Fibroblast of lung (primary cell): ENCODE data around the gene EXOC8. TPM values are rescaled to one million over a fixed set of nuclear protein-coding genes. Genes with fewer than 3 reads are reported as not detected.

Source experiments
- DNase-seq, 2 donors: peaks; one replicate each; pipeline versions ENCODE4 v3.0.0 to v3.0.0-alpha.2; 2010; ENCODE audit warnings: low read depth in 2 of 2
- H2AFZ ChIP-seq: 2 replicates; pipeline ENCODE4 v1.5.1; 2012; ENCODE audit warnings: low read length, control low read depth, inconsistent platforms
- H3K27ac ChIP-seq: 2 replicates; pipeline ENCODE4 v1.5.1; 2011; ENCODE audit warnings: low read length, control low read depth; ENCODE audit not compliant: insufficient read depth
- H3K27me3 ChIP-seq: 2 replicates; pipeline ENCODE4 v1.5.1; 2011; ENCODE audit warnings: mild to moderate bottlenecking, low read length; ENCODE audit not compliant: control insufficient read depth, insufficient read depth
- H3K36me3 ChIP-seq: 2 replicates; pipeline ENCODE4 v1.5.1; 2011; ENCODE audit warnings: low read length; ENCODE audit not compliant: control insufficient read depth, insufficient read depth
- H3K4me1 ChIP-seq: 2 replicates; pipeline ENCODE4 v1.5.1; 2011; ENCODE audit warnings: low read length; ENCODE audit not compliant: control insufficient read depth, insufficient read depth; ENCODE audit errors: extremely low read depth
- H3K4me2 ChIP-seq: 2 replicates; pipeline ENCODE4 v1.5.1; 2011; ENCODE audit warnings: low read length, control low read depth; ENCODE audit not compliant: insufficient read depth; ENCODE audit errors: extremely low read depth
- H3K4me3 ChIP-seq, 4 experiments: fragments of 200-600 bp in 1 of 4; sonication (generic) in 1 of 4; replicated peaks in 1 of 4; 2 replicates each; pipeline ENCODE4 v1.5.1; 2011 to 2016; ENCODE audit warnings: low read length in 4 of 4, low read depth in 3 of 4, mild to moderate bottlenecking in 3 of 4, control low read depth in 2 of 4, inconsistent platforms in 1 of 4, mixed read lengths in 1 of 4; ENCODE audit not compliant: insufficient read depth in 1 of 4; ENCODE audit errors: control extremely low read depth in 1 of 4
- H3K79me2 ChIP-seq: 2 replicates; pipeline ENCODE4 v1.5.1; 2012; ENCODE audit warnings: mild to moderate bottlenecking, low read length, inconsistent platforms; ENCODE audit not compliant: control insufficient read depth, insufficient read depth
- H3K9ac ChIP-seq: 2 replicates; pipeline ENCODE4 v1.5.1; 2011; ENCODE audit warnings: mild to moderate bottlenecking, low read length, control low read depth; ENCODE audit not compliant: insufficient read depth
- H3K9me3 ChIP-seq: 2 replicates; pipeline ENCODE4 v1.5.1; 2012; ENCODE audit warnings: low read depth, low read length; ENCODE audit not compliant: control insufficient read depth, insufficient read depth
- H4K20me1 ChIP-seq: 2 replicates; pipeline ENCODE4 v1.5.1; 2011; ENCODE audit warnings: low read length; ENCODE audit not compliant: control insufficient read depth, insufficient read depth; ENCODE audit errors: extremely low read depth
- CTCF ChIP-seq, 2 donors: IDR thresholded peaks in 1 of 2; conservative IDR thresholded peaks in 1 of 2; 1 replicate in 1 of 2; 2 replicates in 1 of 2; pipeline ENCODE4 v1.5.1; 2011 to 2012; ENCODE audit warnings: low read length in 2 of 2, control low read depth in 1 of 2, inconsistent platforms in 1 of 2, low read depth in 1 of 2, mild to moderate bottlenecking in 1 of 2
- EZH2 ChIP-seq: IDR thresholded peaks from 2 replicates; pipeline ENCODE4 v1.5.1; 2012; ENCODE audit warnings: low read length, control low read depth, mild to moderate bottlenecking; ENCODE audit errors: missing control alignments
- polyA plus RNA-seq, 2 donors: library from polyadenylated mRNA; depleted of rRNA in 1 of 2; stranded (reverse) in 1 of 2; unstranded in 1 of 2; fragments of >200 nt; gene quantifications; 2 replicates each; pipeline ENCODE4 v1.2.1, GENCODE V29; 2011 to 2012; ENCODE audit warnings: missing spikeins in 1 of 2
- total RNA-seq: library from RNA; depleted of rRNA; stranded (reverse); fragments of >200 nt; gene quantifications from 2 replicates; pipeline ENCODE4 v1.2.1, GENCODE V29; 2014

The EXOC8 gene
- total and polyA plus RNA-seq, 2 donors (not counting 1 experiment from before 2014, with no cell fraction given) = 5.8 to 17.0 TPM

GRCh38 chr1:231313661-231314060, 24.0 kb downstream of the EXOC8 start:
- DNase-seq = no peak

GRCh38 chr1:231312432-231312788, 25.2 kb downstream of the EXOC8 start:
- H3K4me2 ChIP-seq = no peak overlapping the region
- H3K27me3 ChIP-seq = no peaks in the 10 kb centered on the region
- no peak overlapping the region for H2AFZ ChIP-seq

More at GRCh38 chr1:231313661-231314060, 24.0 kb downstream of the EXOC8 start:
- Histone ChIP-seq H3K36me3 (no peaks in the 10 kb centered on the region), H3K4me3 (no peak overlapping the region), H3K4me1 (no peaks in the 10 kb centered on the region), H3K27me3 (no peaks in the 10 kb centered on the region), H3K9ac (no peak overlapping the region), H3K4me2 (no peak overlapping the region), H3K9me3 (no peaks in the 10 kb centered on the region), H4K20me1 (no peaks in the 10 kb centered on the region), H3K27ac (no peak overlapping the region), H3K79me2 (no peaks in the 10 kb centered on the region), H2AFZ (no peak overlapping the region)
- TF ChIP-seq EZH2 = no peak
- TF ChIP-seq CTCF (conservative IDR thresholded peaks at IDR 0.05 in 1 of 2, IDR thresholded peaks at IDR 0.05 in 1 of 2; ENCODE audit: low read depth in 1 of 2, low read length in 2 of 2) = no peak

GRCh38 chr1:231311720-231312431, 25.8 kb downstream of the EXOC8 start:
- Histone ChIP-seq H3K36me3 (no peaks in the 10 kb centered on the region), H3K4me3 (no peak overlapping the region), H2AFZ (no peak overlapping the region), H3K27me3 (no peaks in the 10 kb centered on the region), H3K9ac (no peak overlapping the region), H3K4me1 (no peaks in the 10 kb centered on the region), H3K79me2 (no peaks in the 10 kb centered on the region), H3K4me2 (no peak overlapping the region), H4K20me1 (no peaks in the 10 kb centered on the region), H3K27ac (no peak overlapping the region), H3K9me3 (no peaks in the 10 kb centered on the region)
- no peak for TF ChIP-seq EZH2
- no peak for TF ChIP-seq CTCF (conservative IDR thresholded peaks at IDR 0.05 in 1 of 2, IDR thresholded peaks at IDR 0.05 in 1 of 2; ENCODE audit: low read depth in 1 of 2, low read length in 2 of 2)
- DNase-seq = no peak

More at GRCh38 chr1:231312432-231312788, 25.2 kb downstream of the EXOC8 start:
- H3K36me3 ChIP-seq = no peaks in the 10 kb centered on the region
- no peaks in the 10 kb centered on the region for H4K20me1 ChIP-seq
- no peak for TF ChIP-seq EZH2
- no peak for TF ChIP-seq CTCF (conservative IDR thresholded peaks at IDR 0.05 in 1 of 2, IDR thresholded peaks at IDR 0.05 in 1 of 2; ENCODE audit: low read depth in 1 of 2, low read length in 2 of 2)
- H3K4me3 ChIP-seq = no peak overlapping the region
- H3K9me3 ChIP-seq = no peaks in the 10 kb centered on the region
- no peak for DNase-seq
- no peaks in the 10 kb centered on the region for H3K4me1 ChIP-seq
- no peaks in the 10 kb centered on the region for H3K79me2 ChIP-seq
- no peak overlapping the region for H3K27ac ChIP-seq
- no peak overlapping the region for H3K9ac ChIP-seq
